HG03095 (cell line): ENCODE measurements around the gene UST.

Experiments used
- ATAC-seq: cut with Tn5 transposase; IDR thresholded peaks from one replicate; pipeline ENCODE4 v1.9.1; 2021; ENCODE audit warnings: moderate library complexity; ENCODE audit not compliant: unreplicated experiment

The UST gene

DNA sequence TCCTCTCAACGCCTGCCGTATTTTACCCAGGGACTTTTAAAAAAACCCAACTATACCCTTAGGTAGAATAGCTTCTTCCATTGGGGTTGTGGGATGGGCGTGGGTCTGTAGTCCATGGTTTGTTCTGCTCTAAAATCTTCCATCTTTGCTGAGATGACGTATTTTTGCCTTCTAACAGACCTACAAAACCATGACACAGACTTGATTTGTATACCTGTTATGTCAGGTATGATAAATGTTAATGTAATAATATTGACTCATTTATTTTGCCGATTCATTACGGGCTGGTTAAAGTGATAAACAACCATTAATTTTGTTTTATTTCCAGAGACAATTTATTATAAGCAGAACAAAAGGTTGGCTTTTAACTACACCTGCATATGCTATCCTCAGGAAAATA lies 48.7 kb downstream of the UST start:
- ATAC-seq = no peak

- ATAC-seq = no peak
These were observed 52.8 kb downstream of the UST start for GRCh38 chr6:148799647-148800046.

DNA sequence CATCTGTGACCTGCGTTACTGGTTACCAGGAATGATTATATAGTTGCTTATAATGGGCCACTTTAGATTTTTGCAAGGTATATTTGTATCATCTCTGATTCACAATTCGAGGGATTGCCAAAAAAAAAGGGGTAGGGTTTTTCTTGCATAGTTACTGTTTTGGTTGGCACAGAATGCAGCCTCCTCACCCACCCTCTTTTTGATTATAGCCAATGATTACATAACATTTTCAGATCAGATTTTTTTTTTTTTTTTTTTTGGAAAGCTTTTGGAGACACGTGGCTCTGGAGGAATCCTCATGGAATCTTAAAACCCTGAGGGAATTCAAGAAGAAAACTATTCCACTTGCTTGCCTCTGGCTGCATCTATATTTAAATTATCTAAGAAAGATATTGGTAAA lies 53.7 kb downstream of the UST start:
- ATAC-seq = no peak

DNA sequence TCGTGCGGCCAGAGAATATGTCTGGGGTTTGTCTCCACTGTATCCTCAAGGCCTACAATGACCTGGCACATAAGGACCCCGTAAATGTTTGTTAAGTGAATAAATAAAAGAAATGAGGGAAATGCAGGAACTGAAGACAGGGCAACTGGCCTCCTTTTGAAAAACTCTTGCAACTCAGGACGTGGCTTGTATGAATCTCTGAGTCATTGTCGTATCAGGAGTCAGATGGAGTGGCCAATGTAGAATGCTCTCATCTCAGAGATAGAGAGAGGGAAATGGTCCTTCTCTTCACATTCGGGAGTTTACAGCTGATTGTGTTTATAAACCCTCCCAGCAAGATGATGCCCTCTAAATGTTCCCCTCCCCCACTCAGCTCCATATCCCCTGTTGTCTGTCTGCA lies 57.1 kb downstream of the UST start:
- no peak for ATAC-seq

GRCh38 chr6:148805777-148806176 lies 58.9 kb downstream of the UST start:
- no peak for ATAC-seq

DNA sequence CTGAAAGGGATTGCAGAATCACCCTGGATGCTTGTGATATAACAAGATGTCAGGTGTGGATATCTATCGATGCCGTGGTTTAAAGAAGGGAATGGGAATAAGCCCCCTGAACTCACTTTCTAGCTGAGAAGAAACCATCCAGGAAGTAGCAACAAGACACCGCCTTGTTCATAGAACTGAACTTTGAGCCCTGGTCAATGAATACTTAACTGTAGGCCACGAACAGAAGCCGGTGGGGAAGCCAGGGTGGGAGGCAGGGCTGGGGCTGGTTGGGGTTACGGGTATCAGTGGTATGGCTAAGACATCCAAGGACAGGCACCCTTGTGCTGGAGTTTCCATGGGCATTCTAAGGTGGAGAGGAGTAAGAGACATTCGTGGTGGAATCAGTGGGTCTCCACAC lies 61.0 kb downstream of the UST start:
- ATAC-seq = no peak

- ATAC-seq = no peak
These were observed 62.0 kb downstream of the UST start for GRCh38 chr6:148808786-148809304.

DNA sequence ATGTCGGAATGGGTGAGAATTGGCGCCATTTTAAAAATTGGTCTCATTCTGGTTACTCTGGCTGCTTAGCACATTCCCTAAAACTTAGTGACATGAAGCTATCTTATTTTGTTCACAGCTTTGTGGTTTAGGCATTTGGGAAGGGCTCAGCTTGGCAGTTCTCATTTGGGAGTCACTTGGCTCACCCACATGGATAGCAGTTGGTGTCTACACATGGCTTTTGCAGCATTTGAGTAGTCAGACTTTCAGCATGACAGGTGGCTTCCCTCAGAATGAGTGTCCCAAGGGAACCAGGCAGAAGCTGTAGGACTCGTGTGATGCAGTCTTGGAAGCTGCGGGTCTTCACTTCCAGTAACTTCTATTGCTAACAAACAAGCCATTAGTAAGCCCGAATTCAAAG lies 64.6 kb downstream of the UST start:
- no peak for ATAC-seq

DNA sequence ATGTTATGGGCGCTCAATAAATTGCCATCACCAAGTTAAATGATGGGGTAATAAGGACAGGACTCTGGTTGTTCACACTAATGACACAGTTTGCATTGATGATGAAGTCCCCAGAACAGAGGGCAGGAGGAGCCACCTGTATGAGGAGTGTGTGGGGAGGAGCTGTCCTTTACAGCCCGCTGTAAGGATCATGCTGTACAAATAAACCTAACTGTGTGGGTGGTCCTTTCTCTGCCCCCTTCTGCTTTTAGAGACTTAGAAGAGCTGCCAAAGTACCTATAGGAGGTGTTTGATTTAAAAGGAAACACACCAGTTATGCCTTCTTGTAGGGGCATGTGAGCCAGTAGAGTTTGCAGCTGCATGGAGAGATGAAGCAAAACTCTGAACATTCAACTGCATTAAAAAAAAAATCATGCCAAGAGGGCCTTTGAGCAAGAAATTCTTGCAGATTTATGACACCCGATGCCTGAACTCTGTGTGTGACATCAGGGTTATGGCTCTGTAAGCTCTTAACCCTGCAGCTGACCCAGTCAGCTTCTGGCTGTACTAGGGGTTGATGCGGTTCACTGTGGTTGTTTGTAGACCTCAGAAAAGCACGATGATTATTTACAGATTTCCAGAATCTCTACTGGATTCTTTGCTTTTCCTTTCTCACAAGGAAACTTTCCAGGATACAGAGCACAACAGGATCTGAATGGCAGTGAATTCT lies 67.4 kb downstream of the UST start:
- ATAC-seq = no peak

- ATAC-seq = no peak
These were observed 68.0 kb downstream of the UST start for GRCh38 chr6:148814869-148815268.

GRCh38 chr6:148816117-148816516 lies 69.3 kb downstream of the UST start:
- ATAC-seq = no peak

DNA sequence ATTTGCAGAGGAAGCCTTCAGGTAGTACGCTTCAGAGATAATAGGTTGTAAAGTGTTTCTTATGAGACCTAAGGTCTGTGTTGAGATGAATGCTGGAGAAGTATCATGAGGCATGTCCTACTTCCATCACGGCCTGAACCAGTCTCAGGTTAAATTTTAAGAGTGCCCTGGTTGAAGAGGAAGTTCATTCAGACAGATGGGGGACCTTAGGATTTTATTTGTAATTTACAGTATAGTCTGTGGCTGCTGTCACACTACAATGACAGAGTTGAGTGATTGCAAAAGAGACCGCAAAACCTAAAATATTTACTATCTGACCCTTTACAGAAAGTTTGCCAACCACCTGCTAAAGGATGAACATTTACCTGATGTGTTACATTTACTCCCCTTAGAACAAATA lies 70.9 kb downstream of the UST start:
- ATAC-seq = no peak

DNA sequence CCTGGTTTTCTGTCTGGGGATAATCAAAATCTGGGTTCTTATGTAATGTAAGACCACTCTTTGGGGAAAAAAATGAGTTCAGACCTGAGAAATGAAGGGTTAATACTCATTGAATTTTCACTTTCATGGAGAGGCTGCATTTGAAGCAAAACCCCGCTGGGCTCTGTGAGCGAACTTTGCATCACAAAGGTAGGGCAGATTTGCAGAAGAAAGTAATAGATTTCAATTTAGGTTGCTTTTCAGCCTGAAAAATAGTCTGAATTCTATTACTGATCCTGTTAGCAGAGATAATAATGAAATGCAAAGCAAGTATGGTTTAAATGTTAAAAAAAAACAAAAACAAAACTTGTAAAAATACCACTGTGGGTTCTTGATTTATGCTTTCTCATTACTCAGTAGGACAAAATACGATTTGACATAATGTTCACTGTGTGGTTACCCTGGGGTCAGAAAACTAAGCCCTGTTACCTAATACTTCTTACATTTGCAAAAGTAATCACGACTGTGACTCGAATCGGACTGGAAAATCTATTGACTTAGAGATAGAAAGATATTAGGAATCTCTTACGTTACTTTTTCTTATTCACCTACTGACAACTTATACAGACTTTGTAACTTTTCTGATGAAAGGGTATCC lies 72.2 kb downstream of the UST start:
- no peak for ATAC-seq

DNA sequence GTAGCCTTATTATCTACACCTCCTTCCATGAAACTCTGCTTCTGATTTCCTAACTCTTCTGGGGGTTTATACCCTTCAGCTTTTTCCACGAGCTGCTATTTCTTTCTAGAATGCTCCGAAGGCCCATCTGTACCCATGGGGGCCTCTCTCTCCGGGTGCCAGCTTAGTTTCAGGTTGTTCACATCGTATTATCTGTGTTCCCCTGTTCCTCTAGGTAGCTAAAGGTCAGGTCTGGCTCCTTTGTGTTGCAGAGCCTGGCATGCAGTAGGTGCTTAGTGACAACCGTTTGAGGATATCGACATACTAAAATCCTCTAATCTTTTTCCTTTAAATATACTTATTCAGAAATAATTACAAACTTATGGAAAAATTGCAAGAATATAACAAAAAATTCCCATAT lies 73.0 kb downstream of the UST start:
- ATAC-seq = no peak

- ATAC-seq = no peak
These were observed 76.0 kb downstream of the UST start for GRCh38 chr6:148822819-148823218.

DNA sequence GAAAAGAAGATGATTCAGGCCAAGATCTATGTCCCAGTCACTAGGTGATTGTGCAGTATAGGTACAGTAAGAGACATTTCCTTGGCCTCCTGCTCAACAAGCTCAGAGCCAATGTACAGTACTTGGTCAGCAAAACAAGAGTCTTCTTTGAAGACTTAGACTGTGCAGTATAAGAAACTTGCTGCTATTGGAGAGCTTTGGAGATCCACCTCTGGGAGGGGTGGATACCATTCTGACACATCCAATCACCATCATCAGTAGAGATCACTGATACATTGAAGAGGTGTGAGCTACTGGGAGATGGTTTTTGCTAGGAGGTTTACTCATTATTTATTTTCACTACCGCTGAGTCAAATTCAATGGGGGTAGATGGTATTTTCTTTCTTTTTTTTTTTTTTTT lies 77.5 kb downstream of the UST start:
- no peak for ATAC-seq

DNA sequence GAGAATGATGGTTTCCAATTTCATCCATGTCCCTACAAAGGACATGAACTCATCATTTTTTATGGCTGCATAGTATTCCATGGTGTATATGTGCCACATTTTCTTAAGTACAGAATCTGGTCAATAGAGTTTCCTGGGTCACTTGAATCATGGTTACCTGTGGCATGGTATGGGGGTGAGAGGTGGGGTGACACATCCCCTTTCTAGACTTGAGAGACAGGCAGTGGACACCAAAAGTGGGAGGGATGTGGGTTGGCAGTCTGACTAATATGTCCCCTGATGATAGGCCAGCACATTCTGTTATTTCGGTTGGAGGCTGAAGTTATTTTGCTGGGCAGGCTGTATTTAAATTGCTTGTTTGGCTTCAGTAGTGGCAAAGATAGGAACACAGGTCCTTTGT lies 78.1 kb downstream of the UST start:
- ATAC-seq = no peak

GRCh38 chr6:148825492-148825891 lies 78.7 kb downstream of the UST start:
- no peak for ATAC-seq

- ATAC-seq = no peak
These were observed 80.7 kb downstream of the UST start for GRCh38 chr6:148827416-148828045.

DNA sequence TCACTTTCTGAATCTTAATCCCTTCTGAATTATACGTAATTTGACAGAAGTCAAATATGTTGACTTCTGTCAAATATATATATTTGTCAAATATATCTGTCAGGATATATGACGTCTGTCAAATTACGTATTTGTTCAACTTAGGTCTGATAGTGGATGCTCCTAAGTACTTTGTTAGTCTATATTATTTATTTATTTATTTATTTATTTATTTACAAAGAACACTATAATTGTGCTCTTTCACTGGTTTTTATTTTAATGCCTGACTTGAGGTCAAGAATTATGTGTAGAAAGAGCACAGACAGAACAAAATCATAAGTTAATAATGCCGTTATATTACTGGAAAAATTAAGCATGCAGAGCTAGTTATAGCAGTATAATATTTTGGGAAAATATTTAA lies 81.2 kb downstream of the UST start:
- ATAC-seq = no peak

DNA sequence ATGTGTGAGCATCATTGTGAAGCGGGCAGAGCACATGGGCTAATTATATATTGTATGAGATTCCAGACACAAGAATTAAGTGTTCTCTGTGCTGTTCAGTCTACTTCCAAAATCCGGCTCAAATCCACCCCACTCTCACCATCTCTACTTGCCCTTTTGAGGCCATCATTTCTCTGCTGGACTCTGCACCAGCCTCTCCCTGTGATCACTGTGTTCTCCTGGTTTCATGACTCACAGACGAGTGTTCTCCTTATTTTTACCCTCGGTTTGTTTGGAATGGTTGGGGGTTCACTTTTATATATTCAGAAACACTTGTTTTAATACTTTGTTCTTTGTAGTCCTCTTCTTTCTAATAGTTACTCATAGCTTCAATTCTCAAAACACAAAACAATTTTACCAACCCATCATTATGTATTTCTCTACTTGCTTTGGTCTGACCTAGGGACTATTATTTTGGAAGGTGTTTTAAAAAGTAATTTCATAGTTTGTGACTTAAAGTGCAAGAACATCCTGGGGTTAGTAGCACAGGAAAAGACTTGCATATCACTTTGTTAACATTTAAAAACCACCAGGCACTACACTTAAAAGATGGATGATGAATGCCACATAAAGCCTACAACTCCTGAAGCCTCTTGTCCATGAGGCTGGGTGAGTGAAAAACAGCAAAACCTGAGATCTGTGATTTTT lies 82.7 kb downstream of the UST start:
- no peak for ATAC-seq

- no peak for ATAC-seq
These were observed 83.8 kb downstream of the UST start for GRCh38 chr6:148830614-148831013.
